ENCODE results near the gene SUGP2.

The SUGP2 gene

DNA sequence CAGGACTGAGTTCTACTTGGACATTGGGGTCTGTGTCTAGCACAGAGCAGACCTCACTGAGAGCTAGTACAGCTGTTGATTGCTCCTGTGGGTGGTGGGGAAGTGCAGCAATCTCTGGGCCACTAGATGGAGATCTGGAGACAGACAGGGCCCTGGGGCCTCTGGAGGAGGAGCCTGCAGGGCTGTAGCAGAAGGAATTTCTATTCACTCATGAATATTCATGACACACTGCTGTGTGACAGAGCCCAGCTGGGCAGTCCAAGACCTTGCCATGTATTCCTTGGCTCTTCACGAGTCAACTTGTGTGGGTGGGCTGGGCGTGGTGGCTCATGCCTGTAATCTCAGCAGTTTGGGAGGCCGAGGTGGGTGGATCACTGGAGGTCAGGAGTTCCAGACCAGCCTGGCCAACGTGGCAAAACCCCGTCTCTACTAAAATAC is 37.5 kb downstream of the SUGP2 start:
- H3K4me3 ChIP-seq (ENCODE audit: low read depth, low read length), result no peak overlapping the region

GRCh38 chr19:18993115-18993514 is 40.2 kb downstream of the SUGP2 start:
- TF ChIP-seq CTCF (IDR thresholded peaks at IDR 0.05; ENCODE audit: low read depth, low read length), result no peak
- no peak overlapping the region for H3K4me3 ChIP-seq (ENCODE audit: low read depth, low read length)

More for the DNA sequence above, 37.5 kb downstream of the SUGP2 start:
- TF ChIP-seq CTCF (IDR thresholded peaks at IDR 0.05; ENCODE audit: low read depth, low read length), result peak; percentile 87

GRCh38 chr19:18992696-18993095 is 40.6 kb downstream of the SUGP2 start:
- H3K4me3 ChIP-seq (ENCODE audit: low read depth, low read length), result no peak overlapping the region
- no peak for TF ChIP-seq CTCF (IDR thresholded peaks at IDR 0.05; ENCODE audit: low read depth, low read length)

- no peak overlapping the region for H3K4me3 ChIP-seq (ENCODE audit: low read depth, low read length)
- TF ChIP-seq CTCF (IDR thresholded peaks at IDR 0.05; ENCODE audit: low read depth, low read length), result no peak
Measured at GRCh38 chr19:18991468-18991867, 41.8 kb downstream of the SUGP2 start.

DNA sequence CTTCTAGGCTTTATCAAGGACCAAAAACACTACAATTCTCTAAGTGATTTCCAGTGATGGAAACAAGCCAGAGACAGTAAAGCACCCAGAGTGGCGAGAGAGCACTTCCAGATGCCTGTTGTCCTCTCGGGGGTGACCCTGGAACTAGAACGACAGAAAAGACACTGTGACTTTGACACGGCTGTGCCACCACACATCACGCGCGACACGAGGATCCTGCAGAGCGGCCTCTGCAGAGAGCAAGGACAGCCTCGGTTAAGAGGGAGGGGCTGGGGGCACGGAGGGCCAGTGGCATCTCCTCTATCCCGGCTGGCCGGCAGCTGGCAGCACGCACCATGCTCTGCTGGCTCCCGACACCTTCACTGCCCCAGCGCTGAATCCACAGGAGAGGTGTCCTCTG is 42.3 kb downstream of the SUGP2 start:
- no peak overlapping the region for H3K4me3 ChIP-seq (ENCODE audit: low read depth, low read length)
- no peak for TF ChIP-seq CTCF (IDR thresholded peaks at IDR 0.05; ENCODE audit: low read depth, low read length)

GRCh38 chr19:18990128-18990708 is 43.1 kb downstream of the SUGP2 start:
- no peak for TF ChIP-seq CTCF (IDR thresholded peaks at IDR 0.05; ENCODE audit: low read depth, low read length)
- H3K4me3 ChIP-seq (ENCODE audit: low read depth, low read length), result no peak overlapping the region

GRCh38 chr19:18989316-18989715 is 44.0 kb downstream of the SUGP2 start:
- H3K4me3 ChIP-seq (ENCODE audit: low read depth, low read length), result no peak overlapping the region
- TF ChIP-seq CTCF (IDR thresholded peaks at IDR 0.05; ENCODE audit: low read depth, low read length), result no peak
